Epithelial cell of proximal tubule (primary cell): Measurements from ENCODE around the gene DACH2. TPM values are rescaled to one million over a fixed set of nuclear protein-coding genes. Genes with fewer than 3 reads are reported as not detected.

ENCODE experiments used
- DNase-seq: peaks from one replicate; pipeline ENCODE4 v3.0.0-alpha.2; 2011; ENCODE audit warnings: low read depth
- H3K4me3 ChIP-seq: 2 replicates; pipeline ENCODE4 v1.5.1; 2011; ENCODE audit warnings: low read depth, mild to moderate bottlenecking, low read length
- total RNA-seq: library from RNA; depleted of rRNA; stranded (reverse); fragments of >200 nt; gene quantifications from 2 replicates; pipeline ENCODE4 v1.2.3, GENCODE V29; 2015
- TF ChIP-seq, protein P1 (sequence below): conservative IDR thresholded peaks from 2 replicates; pipeline ENCODE4 v1.5.1; 2012; ENCODE audit warnings: low read depth, mild to moderate bottlenecking, low read length

Gene DACH2
- total RNA-seq, 1 donor from 2014 or later = not detected

DNA sequence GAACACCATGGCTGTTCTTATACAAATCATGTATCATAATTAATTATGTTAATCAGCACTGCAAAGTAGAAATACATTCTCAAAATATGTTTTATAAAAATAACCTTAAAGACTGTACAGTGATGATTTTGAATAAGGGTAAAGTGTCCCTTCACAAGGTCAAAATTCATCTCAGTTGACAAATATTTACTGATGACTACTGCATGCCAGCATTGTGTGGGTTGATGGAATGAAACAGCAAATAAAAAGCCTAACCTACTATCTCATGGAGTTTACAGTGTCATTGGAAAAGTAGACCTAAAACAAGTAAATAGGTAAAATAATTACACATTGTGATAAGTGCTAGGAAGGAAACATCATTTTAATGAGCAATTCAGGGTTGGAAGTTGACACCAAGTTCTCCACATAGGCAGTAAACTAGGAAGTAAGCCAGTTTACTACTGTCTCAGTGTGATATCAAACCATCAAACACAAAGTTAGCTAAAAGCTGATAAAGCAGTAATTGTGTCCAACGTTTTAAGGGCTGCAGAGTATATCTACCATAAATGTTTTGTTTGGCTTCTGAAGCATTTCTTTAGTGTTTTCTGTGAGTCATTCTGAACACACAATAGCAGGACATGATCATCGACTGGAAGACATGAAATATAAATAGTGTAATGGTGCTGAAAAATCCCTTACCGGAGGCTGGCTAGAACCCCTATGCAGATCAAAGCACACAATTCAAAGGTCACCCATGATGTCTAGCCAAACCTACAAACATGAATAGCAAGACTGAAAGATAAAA is 221.8 kb downstream of the DACH2 start:
- TF ChIP-seq, protein P1, sequence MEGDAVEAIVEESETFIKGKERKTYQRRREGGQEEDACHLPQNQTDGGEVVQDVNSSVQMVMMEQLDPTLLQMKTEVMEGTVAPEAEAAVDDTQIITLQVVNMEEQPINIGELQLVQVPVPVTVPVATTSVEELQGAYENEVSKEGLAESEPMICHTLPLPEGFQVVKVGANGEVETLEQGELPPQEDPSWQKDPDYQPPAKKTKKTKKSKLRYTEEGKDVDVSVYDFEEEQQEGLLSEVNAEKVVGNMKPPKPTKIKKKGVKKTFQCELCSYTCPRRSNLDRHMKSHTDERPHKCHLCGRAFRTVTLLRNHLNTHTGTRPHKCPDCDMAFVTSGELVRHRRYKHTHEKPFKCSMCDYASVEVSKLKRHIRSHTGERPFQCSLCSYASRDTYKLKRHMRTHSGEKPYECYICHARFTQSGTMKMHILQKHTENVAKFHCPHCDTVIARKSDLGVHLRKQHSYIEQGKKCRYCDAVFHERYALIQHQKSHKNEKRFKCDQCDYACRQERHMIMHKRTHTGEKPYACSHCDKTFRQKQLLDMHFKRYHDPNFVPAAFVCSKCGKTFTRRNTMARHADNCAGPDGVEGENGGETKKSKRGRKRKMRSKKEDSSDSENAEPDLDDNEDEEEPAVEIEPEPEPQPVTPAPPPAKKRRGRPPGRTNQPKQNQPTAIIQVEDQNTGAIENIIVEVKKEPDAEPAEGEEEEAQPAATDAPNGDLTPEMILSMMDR = no peak
- no peak for DNase-seq

DNA sequence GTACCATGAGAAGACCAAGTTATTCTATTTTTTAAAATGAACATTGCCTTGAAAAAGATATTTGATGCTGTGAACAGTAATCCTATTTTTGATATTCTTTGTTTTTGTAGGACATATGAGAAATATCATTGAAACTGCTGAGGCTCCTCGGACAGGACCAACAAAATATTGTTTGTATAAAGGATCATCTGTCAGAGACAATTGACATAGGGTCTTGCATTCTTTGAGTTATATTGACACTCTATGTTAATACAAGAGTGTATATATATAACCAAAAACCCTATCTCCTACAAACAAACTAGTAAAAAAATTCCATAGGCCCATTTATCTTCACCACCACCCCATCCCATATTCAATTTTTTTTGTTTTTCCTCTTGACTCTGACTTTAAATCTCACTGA is 222.7 kb downstream of the DACH2 start:
- no peak for DNase-seq
- TF ChIP-seq, protein P1 = no peak

More for the DNA sequence above, 221.8 kb downstream of the DACH2 start:
- no peak overlapping the region for H3K4me3 ChIP-seq

DNA sequence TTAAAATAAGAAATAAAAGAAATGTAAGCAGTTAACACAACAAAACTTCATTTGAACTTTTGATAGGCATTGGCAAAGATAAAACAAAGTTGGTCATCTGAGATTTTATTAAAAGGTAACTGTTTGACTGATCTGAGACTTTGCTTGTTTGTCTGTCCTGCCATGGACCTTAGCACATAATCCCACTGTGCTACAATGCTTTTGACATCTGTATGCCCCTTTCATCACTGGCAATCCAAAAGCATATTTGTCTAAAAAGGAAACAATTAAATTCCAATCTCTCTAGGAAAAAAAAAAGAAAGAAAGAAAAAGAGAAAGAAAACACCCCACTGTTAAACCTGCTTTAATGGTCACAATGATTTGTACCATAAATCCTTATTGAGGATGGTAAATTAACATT is 231.0 kb downstream of the DACH2 start:
- no peak overlapping the region for H3K4me3 ChIP-seq
- TF ChIP-seq, protein P1 = no peak
- DNase-seq = no peak

More for the DNA sequence above, 222.7 kb downstream of the DACH2 start:
- H3K4me3 ChIP-seq = no peak overlapping the region

- DNase-seq = no peak
- TF ChIP-seq, protein P1 = no peak
- H3K4me3 ChIP-seq = no peak overlapping the region
Observed at GRCh38 chrX:86383681-86384540, 235.7 kb downstream of the DACH2 start.

- TF ChIP-seq, protein P1 = no peak
- no peak overlapping the region for H3K4me3 ChIP-seq
- DNase-seq = no peak
Observed at GRCh38 chrX:86407371-86407770, 259.1 kb downstream of the DACH2 start.

DNA sequence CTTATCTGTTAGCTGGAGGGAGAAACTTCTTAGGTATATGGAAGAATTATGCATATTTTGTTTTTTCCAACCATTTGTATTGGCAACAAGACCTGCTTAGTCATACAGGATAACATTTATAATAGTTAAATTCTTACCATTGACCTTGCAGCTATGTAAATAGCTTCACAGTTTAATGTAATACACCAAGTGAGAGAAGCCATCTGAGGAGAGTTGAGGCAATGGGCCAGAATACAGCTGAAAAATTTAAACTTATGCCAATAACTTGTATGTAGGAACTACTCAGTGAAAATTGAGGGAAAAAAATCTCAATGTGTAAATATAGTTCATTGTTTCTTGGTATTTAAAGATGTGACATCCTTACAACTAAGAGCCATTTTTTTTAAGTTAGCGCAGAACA is 273.5 kb downstream of the DACH2 start:
- TF ChIP-seq, protein P1 = no peak
- H3K4me3 ChIP-seq = no peak overlapping the region
- no peak for DNase-seq
